HepG2 (cell line): Measurements from ENCODE around the gene ADSS2. TPM values are rescaled to one million over a fixed set of nuclear protein-coding genes. Genes with fewer than 3 reads are reported as not detected.
A peak's percentile ranks its signal among the peaks of the same experiment; 100 is the strongest.

Experiments
- ATAC-seq: fragments of 200-7000 bp; cut with Tn5 transposase; 3 replicates; pipeline ENCODE4 v1.9.1; 2020; ENCODE audit warnings: mild to moderate bottlenecking, moderate library complexity
- BruUV-seq: library from RNA; stranded (reverse); fragments of 400-500 nt; replicated peaks from 2 replicates; lab custom pipeline; 2021; lab: Mats Ljungman, UMichigan
- CTCF ChIA-PET: fragments of 300-600 bp; formaldehyde crosslinking; extraction: SDS; loops from one replicate; lab custom pipeline; 2021; ENCODE audit warnings: low total read pairs, inconsistent platforms, low intra/inter-chr PET ratio; lab: Yijun Ruan, JAX
- POLR2A ChIA-PET: fragments of 350-600 bp; sonication (Branson Sonifier 250); formaldehyde crosslinking; loops from one replicate; lab custom pipeline; 2020; ENCODE audit warnings: antibody characterized with exemption, inconsistent platforms; lab: Yijun Ruan, JAX
- DNase-seq: peaks from one replicate; pipeline ENCODE4 v3.0.0-alpha.2; 2015; ENCODE audit warnings: low spot score
- FAIRE-seq: peaks from 3 replicates; lab custom pipeline; 2011; peaks lifted over from hg19 to GRCh38; lab: Jason Lieb, UNC
- H2AFZ ChIP-seq: one replicate; pipeline ENCODE4 v1.6.1; 2011; ENCODE audit warnings: low read length, inconsistent platforms
- H3K27ac ChIP-seq: fragments of 300-600 bp; 3 replicates; pipeline ENCODE4 v1.8.0; 2011; ENCODE audit warnings: mixed run types, mild to moderate bottlenecking, mixed read lengths, low read length, inconsistent platforms; ENCODE audit not compliant: insufficient read depth; ENCODE audit errors: extremely low read length
- H3K27me3 ChIP-seq, 2 experiments: fragments of 200-600 bp in 1 of 2; 2 replicates in 1 of 2; 3 replicates in 1 of 2; pipeline versions ENCODE4 v1.6.0 to v1.8.0; 2011; ENCODE audit warnings: low read length in 2 of 2, mild to moderate bottlenecking in 2 of 2, moderate library complexity in 2 of 2, inconsistent platforms in 1 of 2; ENCODE audit not compliant: insufficient read depth in 2 of 2, control insufficient read depth in 1 of 2
- H3K36me3 ChIP-seq, 2 experiments: fragments of 200-600 bp in 1 of 2; replicated peaks in 1 of 2; 2 replicates in 1 of 2; 3 replicates in 1 of 2; pipeline versions ENCODE4 v1.5.1 to v1.8.0; 2011; ENCODE audit warnings: low read length in 2 of 2, inconsistent platforms in 1 of 2; ENCODE audit not compliant: insufficient read depth in 2 of 2, control insufficient read depth in 1 of 2
- H3K4me1 ChIP-seq: 2 replicates; pipeline ENCODE4 v1.5.1; 2012; ENCODE audit warnings: low read length, inconsistent platforms; ENCODE audit not compliant: insufficient read depth
- H3K4me2 ChIP-seq: 2 replicates; pipeline ENCODE4 v1.6.0; 2011; ENCODE audit warnings: low read depth, low read length, inconsistent platforms
- H3K4me3 ChIP-seq, 3 experiments: fragments of 200-600 bp in 1 of 3; sonication (generic), shearing (Covaris generic) in 1 of 3; replicated peaks in 1 of 3; 2 replicates each; pipeline ENCODE4 v1.5.1; 2011 to 2016; ENCODE audit warnings: low read length in 3 of 3, inconsistent platforms in 2 of 3, low read depth in 2 of 3, mild to moderate bottlenecking in 2 of 3, control low read depth in 1 of 3, mixed read lengths in 1 of 3; ENCODE audit not compliant: insufficient read depth in 1 of 3
- H3K79me2 ChIP-seq: one replicate; pipeline ENCODE4 v1.6.1; 2011; ENCODE audit warnings: low read length, inconsistent platforms; ENCODE audit not compliant: insufficient read depth
- H3K9ac ChIP-seq: 2 replicates; pipeline ENCODE4 v1.6.0; 2011; ENCODE audit warnings: mild to moderate bottlenecking, low read depth, low read length, inconsistent platforms; ENCODE audit not compliant: insufficient read depth
- H3K9me3 ChIP-seq: 2 replicates; pipeline ENCODE4 v1.5.1; 2012; ENCODE audit warnings: mild to moderate bottlenecking, low read length
- H4K20me1 ChIP-seq: 2 replicates; pipeline ENCODE4 v1.6.0; 2011; ENCODE audit warnings: inconsistent platforms, mild to moderate bottlenecking, low read length, moderate library complexity; ENCODE audit not compliant: insufficient read depth
- KLF16 ChIP-seq, 2 experiments: sonication (generic) in 1 of 2; formaldehyde crosslinking in 1 of 2; IDR thresholded peaks; 2 replicates each; pipeline versions ENCODE4 v1.6.1 to v1.8.0; 2016 to 2023; ENCODE audit warnings: missing genetic modification reagents in 2 of 2, missing compliant biosample characterization in 1 of 2
- MXI1 ChIP-seq: IDR thresholded peaks from 3 replicates; pipeline ENCODE4 v1.6.1; 2012; ENCODE audit warnings: low read depth, low read length, inconsistent platforms, borderline replicate concordance
- ZFAT ChIP-seq: sonication (generic); formaldehyde crosslinking; conservative IDR thresholded peaks from 2 replicates; pipeline ENCODE4 v1.8.1; 2023; ENCODE audit warnings: missing genetic modification reagents, inconsistent platforms
- ZFP41 ChIP-seq: sonication (generic); formaldehyde crosslinking; IDR thresholded peaks from 2 replicates; pipeline ENCODE4 v1.4.0; 2020; ENCODE audit warnings: mild to moderate bottlenecking, missing genetic modification reagents, borderline replicate concordance
- ZFY ChIP-seq: sonication (generic); formaldehyde crosslinking; IDR thresholded peaks from 2 replicates; pipeline ENCODE4 v1.4.0; 2020; ENCODE audit warnings: missing genetic modification reagents
- ZNF567 ChIP-seq: sonication (generic); formaldehyde crosslinking; IDR thresholded peaks from 2 replicates; pipeline ENCODE4 v1.8.1; 2023; ENCODE audit warnings: mild to moderate bottlenecking, missing genetic modification reagents, borderline replicate concordance
- WGBS: methylation state at CpG from one replicate; pipeline ENCODE4 v1.1.6; 2017; ENCODE audit warnings: low lambda C conversion rate; 5-methylcytosine and 5-hydroxymethylcytosine counted together
- in situ Hi-C: cut with HindIII; loops from 2 replicates; pipeline ENCODE4 v1.10.0; 2017; ENCODE audit warnings: low pct_unique_long_range_greater_than_20kb; ENCODE audit not compliant: extremely low pct_ligation_motif_present
- intact Hi-C: fragments of 100-400 bp; cut with micrococcal nuclease; formaldehyde crosslinking; loops from one replicate; pipeline ENCODE4 v1.10.0; 2022; ENCODE audit not compliant: unreplicated experiment
- polyA plus RNA-seq, 8 experiments: library from polyadenylated mRNA; depleted of rRNA in 3 of 8; stranded (reverse) in 7 of 8; unstranded in 1 of 8; fragments of >200 nt; fragmentation: Illumina TruSeq in 4 of 8; extraction: Trizol in 4 of 8; gene quantifications; 2 replicates each; pipeline versions ENCODE4 v1.2.1 to v1.2.3, GENCODE V29; 2011 to 2016; ENCODE audit warnings: low read depth in 4 of 8, missing spikeins in 1 of 8, mixed read lengths in 1 of 8; ENCODE audit not compliant: insufficient read depth in 1 of 8
- total RNA-seq, 5 experiments: library from RNA; depleted of rRNA; stranded (reverse); fragments of >200 nt; fragmentation: Illumina TruSeq; extraction: Trizol; gene quantifications; 2 replicates each; pipeline ENCODE4 v1.2.3, GENCODE V29; 2016; ENCODE audit warnings: low read depth in 1 of 5
- TF ChIP-seq, protein P1 (sequence below): sonication (generic); formaldehyde crosslinking; IDR thresholded peaks from 2 replicates; pipeline ENCODE4 v1.5.0; 2020; ENCODE audit warnings: mild to moderate bottlenecking, missing genetic modification reagents
- TF ChIP-seq, protein P2 (sequence below): sonication (generic); formaldehyde crosslinking; IDR thresholded peaks from 2 replicates; pipeline ENCODE4 v1.4.0; 2020; ENCODE audit warnings: mild to moderate bottlenecking, missing genetic modification reagents

The ADSS2 gene
- total and polyA plus RNA-seq, 2 of the 13 experiments (the other 11 are each of a cell fraction or from before 2014, with no cell fraction given) = 15.1 to 43.4 TPM

DNA sequence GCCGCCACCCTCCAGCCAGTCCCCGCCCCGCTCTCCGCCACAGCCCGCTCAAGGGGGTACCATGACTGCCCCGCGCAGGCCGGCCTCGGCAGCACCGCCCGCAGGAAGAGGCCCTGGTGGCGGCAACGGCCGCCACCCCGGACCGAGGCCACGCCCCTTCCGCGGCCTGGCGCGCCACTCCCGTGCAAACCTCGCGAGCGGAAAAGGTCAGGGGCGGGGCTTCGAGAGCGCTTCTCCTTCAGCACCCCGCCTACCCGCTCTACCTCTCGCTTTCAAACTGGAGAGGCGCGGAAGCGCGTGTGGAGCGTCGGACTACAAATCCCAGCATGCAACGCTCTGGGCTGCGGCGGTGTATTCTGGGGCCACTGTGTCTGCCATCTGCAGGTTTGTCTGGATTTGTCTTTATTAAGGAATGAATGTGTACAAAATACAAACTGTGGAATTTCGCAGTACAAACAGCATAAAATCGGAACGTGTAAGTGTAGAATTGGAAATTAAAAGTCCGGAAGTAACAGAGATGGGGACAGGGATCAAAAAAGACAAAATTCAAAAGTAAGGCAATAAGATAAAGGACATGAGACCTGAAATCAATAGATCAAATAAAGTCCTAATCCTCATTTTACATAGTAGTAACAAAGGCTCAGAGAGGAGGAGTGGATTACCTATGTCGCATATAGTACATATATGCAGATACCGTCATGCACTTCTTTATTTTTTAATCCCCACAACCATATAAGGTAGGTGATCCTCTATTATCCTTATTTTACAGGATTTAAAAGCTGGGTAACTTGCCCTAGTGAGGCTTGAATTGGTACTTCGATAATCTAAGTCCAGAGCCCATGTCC lies 464 bp upstream of the ADSS2 start (continued):
- TF ChIP-seq, protein P1, sequence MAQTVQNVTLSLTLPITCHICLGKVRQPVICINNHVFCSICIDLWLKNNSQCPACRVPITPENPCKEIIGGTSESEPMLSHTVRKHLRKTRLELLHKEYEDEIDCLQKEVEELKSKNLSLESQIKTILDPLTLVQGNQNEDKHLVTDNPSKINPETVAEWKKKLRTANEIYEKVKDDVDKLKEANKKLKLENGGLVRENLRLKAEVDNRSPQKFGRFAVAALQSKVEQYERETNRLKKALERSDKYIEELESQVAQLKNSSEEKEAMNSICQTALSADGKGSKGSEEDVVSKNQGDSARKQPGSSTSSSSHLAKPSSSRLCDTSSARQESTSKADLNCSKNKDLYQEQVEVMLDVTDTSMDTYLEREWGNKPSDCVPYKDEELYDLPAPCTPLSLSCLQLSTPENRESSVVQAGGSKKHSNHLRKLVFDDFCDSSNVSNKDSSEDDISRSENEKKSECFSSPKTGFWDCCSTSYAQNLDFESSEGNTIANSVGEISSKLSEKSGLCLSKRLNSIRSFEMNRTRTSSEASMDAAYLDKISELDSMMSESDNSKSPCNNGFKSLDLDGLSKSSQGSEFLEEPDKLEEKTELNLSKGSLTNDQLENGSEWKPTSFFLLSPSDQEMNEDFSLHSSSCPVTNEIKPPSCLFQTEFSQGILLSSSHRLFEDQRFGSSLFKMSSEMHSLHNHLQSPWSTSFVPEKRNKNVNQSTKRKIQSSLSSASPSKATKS (CRISPR knock-in tag) = no peak
- peak; percentile 75 for TF ChIP-seq MXI1
- TF ChIP-seq KLF16 (CRISPR knock-in tag; IDR thresholded peaks at IDR 0.05) = no peak
- peak; percentile 15; the same call in 1 of the 2 replicates for TF ChIP-seq ZFY (CRISPR knock-in tag)
- TF ChIP-seq ZFP41 = no peak

GRCh38 chr1:244450597-244451538 lies 841 bp downstream of the ADSS2 start:
- peak; percentile 44 for ATAC-seq
- Histone ChIP-seq H3K4me3 (peak overlapping the region; percentile 70 to 97 (median 90)), H3K27me3 (no peaks in the 10 kb centered on the region; a peak in 2 of 5 replicates), H3K4me2 (peak overlapping the region; percentile 76), H3K27ac (peak overlapping the region; percentile 93), H3K4me1 (peaks cover 55% of the 10 kb centered on the region), H3K9me3 (no peaks in the 10 kb centered on the region), H3K36me3 (peaks cover 0 to 1% of the 10 kb centered on the region in 2 experiments; a peak in 1 of 5 replicates), H2AFZ (no peak overlapping the region), H4K20me1 (no peaks in the 10 kb centered on the region), H3K9ac (peak overlapping the region; percentile 88), H3K79me2 (peaks cover 50% of the 10 kb centered on the region)
- in situ Hi-C loops = loop anchor here (10.0 kb wide), 1 partner anchor 204 kb away; the partner anchor contains the start of gene DESI2
- ChIA-PET POLR2A (interaction anchor here (1.2 kb wide), 1 partner anchor 1195 kb away, joined by 3 read pairs; the partner anchor contains the start of gene SDCCAG8), CTCF (no interaction called here)
- intact Hi-C loops = loop anchor here (1.0 to 10.0 kb wide), 4 partner anchors 126 to 396 kb away; partner anchors contain the start of genes COX20 and ZBTB18
- BruUV-seq = no TSS peak
- FAIRE-seq = no peak
- 2% methylated on average over 12 of the region's 41 CpGs for WGBS
- peak; percentile 36 for DNase-seq
- TF ChIP-seq, protein P2, sequence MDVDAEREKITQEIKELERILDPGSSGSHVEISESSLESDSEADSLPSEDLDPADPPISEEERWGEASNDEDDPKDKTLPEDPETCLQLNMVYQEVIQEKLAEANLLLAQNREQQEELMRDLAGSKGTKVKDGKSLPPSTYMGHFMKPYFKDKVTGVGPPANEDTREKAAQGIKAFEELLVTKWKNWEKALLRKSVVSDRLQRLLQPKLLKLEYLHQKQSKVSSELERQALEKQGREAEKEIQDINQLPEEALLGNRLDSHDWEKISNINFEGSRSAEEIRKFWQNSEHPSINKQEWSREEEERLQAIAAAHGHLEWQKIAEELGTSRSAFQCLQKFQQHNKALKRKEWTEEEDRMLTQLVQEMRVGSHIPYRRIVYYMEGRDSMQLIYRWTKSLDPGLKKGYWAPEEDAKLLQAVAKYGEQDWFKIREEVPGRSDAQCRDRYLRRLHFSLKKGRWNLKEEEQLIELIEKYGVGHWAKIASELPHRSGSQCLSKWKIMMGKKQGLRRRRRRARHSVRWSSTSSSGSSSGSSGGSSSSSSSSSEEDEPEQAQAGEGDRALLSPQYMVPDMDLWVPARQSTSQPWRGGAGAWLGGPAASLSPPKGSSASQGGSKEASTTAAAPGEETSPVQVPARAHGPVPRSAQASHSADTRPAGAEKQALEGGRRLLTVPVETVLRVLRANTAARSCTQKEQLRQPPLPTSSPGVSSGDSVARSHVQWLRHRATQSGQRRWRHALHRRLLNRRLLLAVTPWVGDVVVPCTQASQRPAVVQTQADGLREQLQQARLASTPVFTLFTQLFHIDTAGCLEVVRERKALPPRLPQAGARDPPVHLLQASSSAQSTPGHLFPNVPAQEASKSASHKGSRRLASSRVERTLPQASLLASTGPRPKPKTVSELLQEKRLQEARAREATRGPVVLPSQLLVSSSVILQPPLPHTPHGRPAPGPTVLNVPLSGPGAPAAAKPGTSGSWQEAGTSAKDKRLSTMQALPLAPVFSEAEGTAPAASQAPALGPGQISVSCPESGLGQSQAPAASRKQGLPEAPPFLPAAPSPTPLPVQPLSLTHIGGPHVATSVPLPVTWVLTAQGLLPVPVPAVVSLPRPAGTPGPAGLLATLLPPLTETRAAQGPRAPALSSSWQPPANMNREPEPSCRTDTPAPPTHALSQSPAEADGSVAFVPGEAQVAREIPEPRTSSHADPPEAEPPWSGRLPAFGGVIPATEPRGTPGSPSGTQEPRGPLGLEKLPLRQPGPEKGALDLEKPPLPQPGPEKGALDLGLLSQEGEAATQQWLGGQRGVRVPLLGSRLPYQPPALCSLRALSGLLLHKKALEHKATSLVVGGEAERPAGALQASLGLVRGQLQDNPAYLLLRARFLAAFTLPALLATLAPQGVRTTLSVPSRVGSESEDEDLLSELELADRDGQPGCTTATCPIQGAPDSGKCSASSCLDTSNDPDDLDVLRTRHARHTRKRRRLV (CRISPR knock-in tag) = no peak
- TF ChIP-seq ZNF567 = peak; percentile 83; the same call in 1 of the 2 replicates
- no peak for TF ChIP-seq ZFAT
